Keratinocyte (primary cell): ENCODE data around the gene B9D1. TPM values are rescaled to one million over a fixed set of nuclear protein-coding genes. Genes with fewer than 3 reads are reported as not detected.

Experiments used
- DNase-seq: peaks from one replicate; pipeline ENCODE4 v3.0.0-alpha.2; 2011; ENCODE audit warnings: low read depth, missing footprints, low spot score
- FAIRE-seq: peaks from 2 replicates; lab custom pipeline; 2011; peaks lifted over from hg19 to GRCh38; lab: Jason Lieb, UNC
- H2AFZ ChIP-seq: 2 replicates; pipeline ENCODE4 v1.6.0; 2012; ENCODE audit warnings: low read length, control low read depth, inconsistent platforms; ENCODE audit not compliant: control insufficient read depth
- H3K27ac ChIP-seq: 2 replicates; pipeline ENCODE4 v1.5.1; 2011; ENCODE audit warnings: low read length; ENCODE audit not compliant: control insufficient read depth, insufficient read depth
- H3K27me3 ChIP-seq: 3 replicates; pipeline ENCODE4 v1.6.0; 2011; ENCODE audit warnings: low read length; ENCODE audit not compliant: control insufficient read depth, insufficient read depth; ENCODE audit errors: extremely low read depth
- H3K36me3 ChIP-seq, 2 experiments: 2 replicates in 1 of 2; 3 replicates in 1 of 2; pipeline ENCODE4 v1.5.1; 2011; ENCODE audit warnings: low read length in 2 of 2, mild to moderate bottlenecking in 1 of 2; ENCODE audit not compliant: control insufficient read depth in 2 of 2, insufficient read depth in 2 of 2; ENCODE audit errors: extremely low read depth in 1 of 2
- H3K4me1 ChIP-seq: 3 replicates; pipeline ENCODE4 v1.5.1; 2011; ENCODE audit warnings: low read length; ENCODE audit not compliant: control insufficient read depth, insufficient read depth; ENCODE audit errors: extremely low read depth
- H3K4me2 ChIP-seq: 3 replicates; pipeline ENCODE4 v1.6.0; 2011; ENCODE audit warnings: low read depth, low read length; ENCODE audit not compliant: control insufficient read depth, insufficient read depth; ENCODE audit errors: extremely low read depth
- H3K4me3 ChIP-seq, 3 experiments: fragments of 200-600 bp in 1 of 3; sonication (generic) in 1 of 3; 2 replicates in 2 of 3; 3 replicates in 1 of 3; pipeline ENCODE4 v1.5.1; 2011 to 2016; ENCODE audit warnings: low read length in 3 of 3, mild to moderate bottlenecking in 3 of 3, control low read depth in 2 of 3, inconsistent platforms in 1 of 3, low read depth in 1 of 3, mixed read lengths in 1 of 3, mixed run types in 1 of 3, moderate library complexity in 1 of 3; ENCODE audit not compliant: control insufficient read depth in 2 of 3, insufficient read depth in 2 of 3; ENCODE audit errors: extremely low read depth in 1 of 3
- H3K79me2 ChIP-seq: 2 replicates; pipeline ENCODE4 v1.6.0; 2012; ENCODE audit warnings: low read length; ENCODE audit not compliant: control insufficient read depth, insufficient read depth
- H3K9ac ChIP-seq: 3 replicates; pipeline ENCODE4 v1.6.0; 2011; ENCODE audit warnings: low read length; ENCODE audit not compliant: control insufficient read depth, insufficient read depth; ENCODE audit errors: extremely low read depth
- H3K9me1 ChIP-seq: 3 replicates; pipeline ENCODE4 v1.6.0; 2011; ENCODE audit warnings: low read length; ENCODE audit not compliant: control insufficient read depth, insufficient read depth; ENCODE audit errors: extremely low read depth
- H3K9me3 ChIP-seq: 2 replicates; pipeline ENCODE4 v1.5.1; 2012; ENCODE audit warnings: low read depth, low read length; ENCODE audit not compliant: control insufficient read depth
- H4K20me1 ChIP-seq: 3 replicates; pipeline ENCODE4 v1.6.0; 2011; ENCODE audit warnings: low read length; ENCODE audit not compliant: control insufficient read depth, insufficient read depth; ENCODE audit errors: extremely low read depth
- CTCF ChIP-seq, 3 experiments: IDR thresholded peaks in 1 of 3; conservative IDR thresholded peaks in 1 of 3; optimal IDR thresholded peaks in 1 of 3; 2 replicates in 2 of 3; 3 replicates in 1 of 3; pipeline versions ENCODE3 to v1.5.1; 2011; ENCODE audit warnings: low read length in 3 of 3, mild to moderate bottlenecking in 3 of 3, moderate library complexity in 2 of 3, control low read depth in 1 of 3, inconsistent platforms in 1 of 3; ENCODE audit not compliant: insufficient read depth in 2 of 3; ENCODE audit errors: extremely low read depth in 1 of 3
- EZH2 ChIP-seq: IDR thresholded peaks from one replicate; pipeline ENCODE4 v1.6.1; 2012; ENCODE audit warnings: inconsistent platforms, mild to moderate bottlenecking, low read length, moderate library complexity
- dilution Hi-C: fragments of 300-500 bp; cut with MboI; formaldehyde crosslinking; loops from one replicate; pipeline ENCODE4 v1.7.0; 2020; ENCODE audit warnings: low sequenced_read_pairs; ENCODE audit not compliant: extremely low pct_ligation_motif_present
- polyA plus RNA-seq, 5 experiments: library from polyadenylated mRNA; depleted of rRNA in 3 of 5; stranded (reverse) in 3 of 5; stranded (forward) in 1 of 5; unstranded in 1 of 5; fragments of >200 nt; gene quantifications; 1 replicate in 1 of 5; 2 replicates in 3 of 5; 3 replicates in 1 of 5; pipeline versions ENCODE4 v1.2.1 to v1.2.3, GENCODE V29; 2011 to 2012; ENCODE audit warnings: missing spikeins in 2 of 5, low read depth in 1 of 5, low replicate concordance in 1 of 5

Gene B9D1
- polyA plus RNA-seq, 1 donor (not counting 4 experiments of a cell fraction or from before 2014, with no cell fraction given), result 30.3 TPM

GRCh38 chr17:19361326-19361725 lies 1.2 kb downstream of the B9D1 start:
- no peak for FAIRE-seq
- peak overlapping the region; percentile 85 for H3K9ac ChIP-seq
- H2AFZ ChIP-seq, result no peak overlapping the region
- peak overlapping the region in 1 of 3 experiments; percentile 90 for H3K4me3 ChIP-seq
- peak overlapping the region; percentile 88 for H3K4me2 ChIP-seq
- peaks cover 12% of the 10 kb centered on the region for H3K4me1 ChIP-seq
- dilution Hi-C loops, result loop anchor here (5.0 to 25.0 kb wide), 2 partner anchors 96 to 301 kb away; no protein-coding TSS in a partner anchor
- H3K79me2 ChIP-seq, result peaks cover 2% of the 10 kb centered on the region
- H3K9me1 ChIP-seq, result no peaks in the 10 kb centered on the region
- no peaks in the 10 kb centered on the region for H3K9me3 ChIP-seq
- H3K36me3 ChIP-seq, result peaks cover 0 to 5% of the 10 kb centered on the region in 2 experiments
- H3K27ac ChIP-seq, result no peak overlapping the region
- no peak for DNase-seq
- no peaks in the 10 kb centered on the region for H4K20me1 ChIP-seq
- no peak for TF ChIP-seq EZH2
- TF ChIP-seq CTCF (optimal IDR thresholded peaks at IDR 0.05 in 1 of 3, IDR thresholded peaks at IDR 0.05 in 1 of 3, conservative IDR thresholded peaks at IDR 0.05 in 1 of 3; ENCODE audit: extremely low read depth in 1 of 3, insufficient read depth in 2 of 3, low read length in 3 of 3), result no peak
- H3K27me3 ChIP-seq, result no peaks in the 10 kb centered on the region

GRCh38 chr17:19360772-19361171 lies 1.8 kb downstream of the B9D1 start:
- H2AFZ ChIP-seq, result no peak overlapping the region
- H3K9me1 ChIP-seq, result no peaks in the 10 kb centered on the region
- H3K4me2 ChIP-seq, result no peak overlapping the region
- H4K20me1 ChIP-seq, result no peaks in the 10 kb centered on the region
- dilution Hi-C loops, result loop anchor here (5.0 to 25.0 kb wide), 2 partner anchors 97 to 302 kb away; no protein-coding TSS in a partner anchor
- no peak overlapping the region for H3K9ac ChIP-seq
- FAIRE-seq, result no peak
- peaks cover 2% of the 10 kb centered on the region for H3K79me2 ChIP-seq
- H3K27ac ChIP-seq, result no peak overlapping the region
- peaks cover 0 to 5% of the 10 kb centered on the region in 2 experiments for H3K36me3 ChIP-seq
- H3K4me1 ChIP-seq, result peaks cover 12% of the 10 kb centered on the region
- DNase-seq, result no peak
- TF ChIP-seq EZH2, result no peak
- no peak for TF ChIP-seq CTCF (optimal IDR thresholded peaks at IDR 0.05 in 1 of 3, IDR thresholded peaks at IDR 0.05 in 1 of 3, conservative IDR thresholded peaks at IDR 0.05 in 1 of 3; ENCODE audit: extremely low read depth in 1 of 3, insufficient read depth in 2 of 3, low read length in 3 of 3)
- no peaks in the 10 kb centered on the region for H3K27me3 ChIP-seq
- H3K4me3 ChIP-seq, result no peak overlapping the region
- no peaks in the 10 kb centered on the region for H3K9me3 ChIP-seq
